Esophagus muscularis mucosa (tissue), 4 donors: ENCODE data around the gene ARID1B.

Source experiments
- EP300 ChIP-seq: sonication (generic); formaldehyde crosslinking; IDR thresholded peaks from one replicate; pipeline ENCODE4 v1.6.1; 2017; ENCODE audit warnings: antibody characterized with exemption
- POLR2A ChIP-seq: fragments of 450-650 bp; IDR thresholded peaks from one replicate; pipeline ENCODE4 v1.6.1; 2017; ENCODE audit warnings: antibody characterized with exemption, moderate library complexity, mild to moderate bottlenecking, low read depth
- POLR2AphosphoS5 ChIP-seq, 2 donors: sonication (generic); formaldehyde crosslinking; IDR thresholded peaks; one replicate each; pipeline ENCODE4 v1.6.1; 2017; ENCODE audit warnings: antibody characterized with exemption in 2 of 2
- TF ChIP-seq, protein P1 (sequence below), 3 experiments: fragments of 200-600 bp in 2 of 3; fragments of 450-650 bp in 1 of 3; sonication (generic) in 2 of 3; IDR thresholded peaks; one replicate each; pipeline ENCODE4 v1.5.1; 2017 to 2019; ENCODE audit warnings: antibody characterized with exemption in 3 of 3, mild to moderate bottlenecking in 2 of 3, moderate library complexity in 1 of 3

DNA sequence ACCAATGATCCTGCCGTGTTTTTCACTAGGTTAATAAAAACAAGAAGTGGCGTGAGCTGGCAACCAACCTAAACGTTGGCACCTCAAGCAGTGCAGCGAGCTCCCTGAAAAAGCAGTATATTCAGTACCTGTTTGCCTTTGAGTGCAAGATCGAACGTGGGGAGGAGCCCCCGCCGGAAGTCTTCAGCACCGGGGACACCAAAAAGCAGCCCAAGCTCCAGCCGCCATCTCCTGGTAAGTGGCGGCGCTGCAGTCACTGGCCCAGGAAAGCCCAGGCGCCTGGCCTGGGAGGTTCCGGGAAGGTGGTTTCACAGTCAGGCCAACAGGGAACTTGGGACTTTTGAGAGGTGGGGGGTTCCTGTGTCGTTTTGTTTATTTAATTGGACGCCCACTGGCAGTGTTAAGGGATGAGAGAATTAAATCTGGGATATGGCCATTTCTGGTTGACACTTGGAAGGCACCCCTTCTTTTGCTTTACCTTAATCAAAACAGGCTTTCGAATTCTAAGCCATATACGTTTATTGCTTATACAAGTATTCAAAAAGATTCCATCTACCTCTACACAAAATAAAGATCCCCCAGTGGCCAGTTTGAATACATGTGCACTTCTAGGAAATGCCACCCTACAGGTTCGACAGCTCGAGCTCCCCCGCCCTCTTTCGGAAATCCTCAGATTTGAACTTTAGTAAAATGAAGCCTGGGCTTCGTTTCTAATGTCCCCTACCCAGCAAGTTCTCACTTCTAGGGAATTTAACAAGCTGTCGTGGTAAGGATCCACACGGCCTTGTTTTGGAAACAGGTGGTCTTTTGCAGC lies 407.2 kb downstream of the ARID1B start:
- TF ChIP-seq, protein P1, sequence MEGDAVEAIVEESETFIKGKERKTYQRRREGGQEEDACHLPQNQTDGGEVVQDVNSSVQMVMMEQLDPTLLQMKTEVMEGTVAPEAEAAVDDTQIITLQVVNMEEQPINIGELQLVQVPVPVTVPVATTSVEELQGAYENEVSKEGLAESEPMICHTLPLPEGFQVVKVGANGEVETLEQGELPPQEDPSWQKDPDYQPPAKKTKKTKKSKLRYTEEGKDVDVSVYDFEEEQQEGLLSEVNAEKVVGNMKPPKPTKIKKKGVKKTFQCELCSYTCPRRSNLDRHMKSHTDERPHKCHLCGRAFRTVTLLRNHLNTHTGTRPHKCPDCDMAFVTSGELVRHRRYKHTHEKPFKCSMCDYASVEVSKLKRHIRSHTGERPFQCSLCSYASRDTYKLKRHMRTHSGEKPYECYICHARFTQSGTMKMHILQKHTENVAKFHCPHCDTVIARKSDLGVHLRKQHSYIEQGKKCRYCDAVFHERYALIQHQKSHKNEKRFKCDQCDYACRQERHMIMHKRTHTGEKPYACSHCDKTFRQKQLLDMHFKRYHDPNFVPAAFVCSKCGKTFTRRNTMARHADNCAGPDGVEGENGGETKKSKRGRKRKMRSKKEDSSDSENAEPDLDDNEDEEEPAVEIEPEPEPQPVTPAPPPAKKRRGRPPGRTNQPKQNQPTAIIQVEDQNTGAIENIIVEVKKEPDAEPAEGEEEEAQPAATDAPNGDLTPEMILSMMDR (IDR thresholded peaks at IDR 0.05) = peak; percentile 93 to 99 (median 93)
- TF ChIP-seq POLR2A = no peak
- TF ChIP-seq POLR2AphosphoS5 (IDR thresholded peaks at IDR 0.05) = peak in 1 of 2 donors; percentile 40
- TF ChIP-seq EP300 = no peak
